Breast epithelium (tissue), 4 donors: ENCODE measurements around the gene MTCP1. TPM values are rescaled to one million over a fixed set of nuclear protein-coding genes. Genes with fewer than 3 reads are reported as not detected.

Source experiments
- DNase-seq, 2 donors: peaks; one replicate each; pipeline ENCODE4 v3.0.0-alpha.2; 2019; ENCODE audit warnings: low spot score in 2 of 2
- H3K27ac ChIP-seq, 2 donors: fragments of 200-600 bp; sonication (generic) in 1 of 2; one replicate each; pipeline ENCODE4 v1.5.1; 2016 to 2019; ENCODE audit warnings: mild to moderate bottlenecking in 1 of 2
- H3K27me3 ChIP-seq, 2 donors: fragments of 200-600 bp; sonication (generic) in 1 of 2; one replicate each; pipeline versions ENCODE4 v1.5.1 to v1.6.0; 2017 to 2019; ENCODE audit warnings: control low read depth in 1 of 2, mild to moderate bottlenecking in 1 of 2
- H3K36me3 ChIP-seq: fragments of 200-600 bp; one replicate; pipeline ENCODE4 v1.5.1; 2019
- H3K4me1 ChIP-seq, 2 donors: fragments of 200-600 bp; sonication (generic); one replicate each; pipeline ENCODE4 v1.5.1; 2016 to 2019; ENCODE audit warnings: control low read depth in 1 of 2
- H3K4me3 ChIP-seq, 3 donors: fragments of 200-600 bp; sonication (generic); 1 replicate in 2 of 3; 2 replicates in 1 of 3; pipeline ENCODE4 v1.5.1; 2016 to 2019; ENCODE audit warnings: mild to moderate bottlenecking in 3 of 3, moderate library complexity in 2 of 3
- H3K9me3 ChIP-seq, 2 donors: fragments of 200-600 bp; sonication (generic) in 1 of 2; one replicate each; pipeline ENCODE4 v1.5.1; 2016 to 2019; ENCODE audit warnings: control low read depth in 1 of 2
- POLR2A ChIP-seq: fragments of 450-650 bp; IDR thresholded peaks from one replicate; pipeline ENCODE4 v1.6.1; 2016; ENCODE audit warnings: antibody characterized with exemption, mild to moderate bottlenecking, moderate library complexity
- POLR2AphosphoS5 ChIP-seq, 3 donors: sonication (generic); formaldehyde crosslinking; IDR thresholded peaks; one replicate each; pipeline ENCODE4 v1.6.1; 2017; ENCODE audit warnings: antibody characterized with exemption in 3 of 3
- intact Hi-C: fragments of 100-400 bp; cut with DNase I; formaldehyde crosslinking; loops from one replicate; pipeline ENCODE4 v1.15.1; 2023; ENCODE audit warnings: low total_unique reads
- total RNA-seq, 3 donors: library from RNA; depleted of rRNA; stranded (reverse); fragments of >200 nt; gene quantifications; one replicate each; pipeline ENCODE4 v1.1.0, GENCODE V29; 2016
- TF ChIP-seq, protein P1 (sequence below), 3 donors: fragments of 450-650 bp; IDR thresholded peaks; one replicate each; pipeline ENCODE4 v1.5.1; 2016 to 2017; ENCODE audit warnings: antibody characterized with exemption in 3 of 3, mild to moderate bottlenecking in 3 of 3, moderate library complexity in 3 of 3

Gene MTCP1
- total RNA-seq, 3 donors from 2014 or later = 1.8 to 3.2 (median 2.3) TPM

DNA sequence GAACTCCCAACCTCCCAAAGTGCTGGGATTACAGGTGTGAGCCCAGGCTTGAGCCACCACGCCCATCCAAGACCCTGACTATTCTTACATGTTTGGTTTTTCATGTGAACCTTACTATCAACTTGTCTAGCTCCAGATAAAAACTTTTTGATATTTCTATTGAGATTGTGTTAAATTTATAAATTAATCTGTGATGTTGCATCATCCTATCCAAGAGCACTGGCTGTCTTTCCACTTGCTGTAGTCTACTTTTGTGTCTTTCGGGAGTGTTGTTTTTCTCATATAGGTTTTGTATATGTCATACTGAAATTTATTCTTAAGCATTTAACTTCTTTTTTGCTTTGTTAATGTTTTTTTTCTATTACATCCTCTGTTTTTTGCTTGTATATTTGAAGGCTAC is 35.0 kb upstream of the MTCP1 start:
- TF ChIP-seq POLR2AphosphoS5 (IDR thresholded peaks at IDR 0.05) (no peak), POLR2A (no peak)
- TF ChIP-seq, protein P1, sequence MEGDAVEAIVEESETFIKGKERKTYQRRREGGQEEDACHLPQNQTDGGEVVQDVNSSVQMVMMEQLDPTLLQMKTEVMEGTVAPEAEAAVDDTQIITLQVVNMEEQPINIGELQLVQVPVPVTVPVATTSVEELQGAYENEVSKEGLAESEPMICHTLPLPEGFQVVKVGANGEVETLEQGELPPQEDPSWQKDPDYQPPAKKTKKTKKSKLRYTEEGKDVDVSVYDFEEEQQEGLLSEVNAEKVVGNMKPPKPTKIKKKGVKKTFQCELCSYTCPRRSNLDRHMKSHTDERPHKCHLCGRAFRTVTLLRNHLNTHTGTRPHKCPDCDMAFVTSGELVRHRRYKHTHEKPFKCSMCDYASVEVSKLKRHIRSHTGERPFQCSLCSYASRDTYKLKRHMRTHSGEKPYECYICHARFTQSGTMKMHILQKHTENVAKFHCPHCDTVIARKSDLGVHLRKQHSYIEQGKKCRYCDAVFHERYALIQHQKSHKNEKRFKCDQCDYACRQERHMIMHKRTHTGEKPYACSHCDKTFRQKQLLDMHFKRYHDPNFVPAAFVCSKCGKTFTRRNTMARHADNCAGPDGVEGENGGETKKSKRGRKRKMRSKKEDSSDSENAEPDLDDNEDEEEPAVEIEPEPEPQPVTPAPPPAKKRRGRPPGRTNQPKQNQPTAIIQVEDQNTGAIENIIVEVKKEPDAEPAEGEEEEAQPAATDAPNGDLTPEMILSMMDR (IDR thresholded peaks at IDR 0.05) = no peak

DNA sequence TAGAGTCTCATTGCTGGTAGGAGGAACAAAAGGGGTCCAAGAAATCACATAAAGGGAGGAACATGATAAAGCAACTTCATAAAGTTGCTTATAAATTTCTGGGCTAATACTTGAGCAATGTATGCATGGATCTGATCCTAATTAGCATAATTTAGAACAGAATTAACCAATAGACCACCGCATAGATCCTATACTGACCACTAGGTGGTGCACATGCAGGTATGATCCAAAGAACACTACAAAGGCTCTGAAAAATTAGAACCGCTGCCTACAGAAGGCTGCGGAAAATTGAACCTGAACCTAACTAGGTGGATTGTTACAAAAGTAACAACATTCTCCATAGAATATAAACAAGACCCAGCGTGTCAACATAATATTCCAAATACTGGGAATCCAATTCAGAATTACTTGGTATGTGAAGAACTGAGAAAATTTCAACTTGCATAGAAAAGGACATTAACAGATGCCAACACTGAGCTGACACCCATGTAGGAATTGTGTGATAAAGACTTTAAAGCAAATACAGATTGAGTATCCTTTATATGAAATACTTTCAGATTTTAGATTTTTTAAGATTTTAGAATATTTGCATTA is 23.6 kb upstream of the MTCP1 start:
- intact Hi-C loops = no loop called here
- H3K4me1 ChIP-seq = no peaks in the 10 kb centered on the region
- DNase-seq = no peak

More for the DNA sequence above, 35.0 kb upstream of the MTCP1 start:
- H3K36me3 ChIP-seq = no peaks in the 10 kb centered on the region
- intact Hi-C loops = no loop called here
- H3K9me3 ChIP-seq = no peaks in the 10 kb centered on the region
- DNase-seq = no peak
- H3K27ac ChIP-seq = no peak overlapping the region
- H3K4me3 ChIP-seq = no peak overlapping the region
- no peaks in the 10 kb centered on the region for H3K27me3 ChIP-seq
- no peaks in the 10 kb centered on the region for H3K4me1 ChIP-seq

DNA sequence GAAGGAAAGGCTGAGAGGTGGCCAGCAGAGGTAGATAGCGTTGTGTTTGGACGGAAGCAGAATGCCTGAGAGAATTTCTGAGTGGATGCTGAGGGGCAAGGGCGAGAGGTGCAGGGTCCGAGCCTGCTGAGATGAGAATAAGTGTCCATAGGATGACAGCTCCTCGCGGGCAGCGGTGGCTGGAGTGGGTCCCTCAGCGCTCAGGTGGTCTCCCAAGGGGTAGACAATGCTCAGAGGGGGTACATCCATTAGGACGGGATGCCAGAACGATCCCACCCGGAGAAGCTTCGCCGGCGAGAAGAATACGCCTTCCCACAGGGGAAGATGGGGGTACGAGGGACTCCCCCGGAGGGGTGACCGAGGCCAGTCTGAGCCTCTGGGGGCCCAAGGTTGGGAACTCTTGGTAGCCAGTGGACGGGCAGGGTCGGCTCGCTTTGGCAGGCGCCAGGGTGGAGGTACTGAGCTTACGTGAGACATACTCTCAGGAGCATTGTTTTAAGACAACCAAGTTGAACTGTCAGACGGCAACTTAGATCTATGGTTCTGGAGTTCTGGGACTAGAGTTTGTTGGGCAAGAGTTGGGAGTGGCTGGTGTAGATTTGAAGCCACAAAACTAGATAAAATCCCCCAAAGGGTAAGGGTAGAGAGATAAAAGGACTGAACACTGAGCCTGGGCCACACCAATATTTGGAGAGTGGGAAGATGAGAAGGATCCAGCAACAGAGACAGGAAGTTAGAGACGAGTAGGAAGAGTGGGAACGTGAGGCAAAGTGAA is 16.2 kb upstream of the MTCP1 start:
- intact Hi-C loops = no loop called here
- Histone ChIP-seq H3K9me3 (no peaks in the 10 kb centered on the region), H3K27me3 (no peaks in the 10 kb centered on the region), H3K27ac (no peak overlapping the region), H3K36me3 (no peaks in the 10 kb centered on the region), H3K4me1 (no peaks in the 10 kb centered on the region), H3K4me3 (no peak overlapping the region)
- no peak for DNase-seq
- TF ChIP-seq, protein P1 (IDR thresholded peaks at IDR 0.05) = no peak
- TF ChIP-seq POLR2AphosphoS5 (IDR thresholded peaks at IDR 0.05) = no peak
- TF ChIP-seq POLR2A = no peak

More for the DNA sequence above, 23.6 kb upstream of the MTCP1 start:
- Histone ChIP-seq H3K4me3 (no peak overlapping the region), H3K36me3 (no peaks in the 10 kb centered on the region), H3K9me3 (no peaks in the 10 kb centered on the region), H3K27me3 (no peaks in the 10 kb centered on the region), H3K27ac (no peak overlapping the region)
- TF ChIP-seq, protein P1 (IDR thresholded peaks at IDR 0.05) = peak in 1 of 3 donors; percentile 41
- TF ChIP-seq POLR2A = no peak

DNA sequence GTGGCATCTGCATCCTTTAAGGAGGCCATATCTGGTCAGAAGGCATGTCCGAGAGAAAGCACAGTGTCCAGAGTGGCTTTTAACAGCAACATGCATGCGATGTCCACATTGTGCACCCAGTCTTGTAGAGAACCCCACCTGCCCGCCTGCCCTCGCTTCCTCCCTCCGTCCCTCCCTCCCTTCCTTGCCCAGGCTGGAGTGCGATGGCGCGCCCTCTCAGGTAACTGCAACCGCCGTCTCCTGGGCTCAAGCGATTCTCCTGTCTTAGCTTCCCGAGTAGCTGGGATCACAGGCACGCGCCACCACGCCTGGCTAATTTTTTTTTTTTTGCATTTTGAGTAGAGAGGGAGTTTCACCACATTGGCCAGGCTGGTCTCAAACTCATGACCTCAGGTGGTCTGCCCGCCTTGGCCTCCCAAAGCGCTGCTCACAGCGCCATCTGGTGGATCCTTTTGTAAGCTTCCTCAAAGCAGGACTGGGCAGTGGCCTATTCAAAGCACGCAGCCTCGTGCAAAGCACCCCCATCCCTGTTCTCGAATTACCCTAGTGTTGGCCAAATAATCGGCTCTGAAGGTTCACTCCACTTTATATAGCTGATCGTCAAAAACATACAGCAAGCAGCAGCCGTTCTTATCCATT is 15.4 kb upstream of the MTCP1 start:
- TF ChIP-seq, protein P1 (IDR thresholded peaks at IDR 0.05) = no peak
- no peak for TF ChIP-seq POLR2A
- no peak for TF ChIP-seq POLR2AphosphoS5 (IDR thresholded peaks at IDR 0.05)
- no peaks in the 10 kb centered on the region for H3K27me3 ChIP-seq
- DNase-seq = no peak

More for the DNA sequence above, 15.4 kb upstream of the MTCP1 start:
- Histone ChIP-seq H3K4me1 (no peaks in the 10 kb centered on the region), H3K27ac (no peak overlapping the region), H3K9me3 (no peaks in the 10 kb centered on the region), H3K36me3 (no peaks in the 10 kb centered on the region), H3K4me3 (no peak overlapping the region)
- intact Hi-C loops = no loop called here
